ENCODE results near the gene IP6K3. TPM values are rescaled to one million over a fixed set of nuclear protein-coding genes. Genes with fewer than 3 reads are reported as not detected.

Gene IP6K3
- total and polyA plus RNA-seq, 11 donors, result 11.7 to 72.4 (median 30.8) TPM

- ATAC-seq (no peak), DNase-seq (no peak)
- Histone ChIP-seq H3K36me3 (no peaks in the 10 kb centered on the region), H3K4me3 (no peak overlapping the region), H3K4me1 (peaks cover 0 to 26% (median 15%) of the 10 kb centered on the region in 12 donors), H3K9me3 (peaks cover 0 to 5% (median 0%) of the 10 kb centered on the region in 12 donors), H3K27me3 (no peaks in the 10 kb centered on the region), H3K27ac (no peak overlapping the region)
- 49 to 61% (median 54%) methylated on average over 6 of the region's 6 CpGs for WGBS, 4 donors
- intact Hi-C loops (cut with DNase I), result loop anchor here (2.0 to 10.0 kb wide), 9 partner anchors 36 to 179 kb away; partner anchors contain the start of genes UQCC2 (in 4 of the 10) and BAK1 (in 1 of the 10)
- TF ChIP-seq, protein P1, sequence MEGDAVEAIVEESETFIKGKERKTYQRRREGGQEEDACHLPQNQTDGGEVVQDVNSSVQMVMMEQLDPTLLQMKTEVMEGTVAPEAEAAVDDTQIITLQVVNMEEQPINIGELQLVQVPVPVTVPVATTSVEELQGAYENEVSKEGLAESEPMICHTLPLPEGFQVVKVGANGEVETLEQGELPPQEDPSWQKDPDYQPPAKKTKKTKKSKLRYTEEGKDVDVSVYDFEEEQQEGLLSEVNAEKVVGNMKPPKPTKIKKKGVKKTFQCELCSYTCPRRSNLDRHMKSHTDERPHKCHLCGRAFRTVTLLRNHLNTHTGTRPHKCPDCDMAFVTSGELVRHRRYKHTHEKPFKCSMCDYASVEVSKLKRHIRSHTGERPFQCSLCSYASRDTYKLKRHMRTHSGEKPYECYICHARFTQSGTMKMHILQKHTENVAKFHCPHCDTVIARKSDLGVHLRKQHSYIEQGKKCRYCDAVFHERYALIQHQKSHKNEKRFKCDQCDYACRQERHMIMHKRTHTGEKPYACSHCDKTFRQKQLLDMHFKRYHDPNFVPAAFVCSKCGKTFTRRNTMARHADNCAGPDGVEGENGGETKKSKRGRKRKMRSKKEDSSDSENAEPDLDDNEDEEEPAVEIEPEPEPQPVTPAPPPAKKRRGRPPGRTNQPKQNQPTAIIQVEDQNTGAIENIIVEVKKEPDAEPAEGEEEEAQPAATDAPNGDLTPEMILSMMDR (IDR thresholded peaks at IDR 0.05), result no peak
- no peak for TF ChIP-seq POLR2A (IDR thresholded peaks at IDR 0.05)
Observed at GRCh38 chr6:33763483-33763882, 16.8 kb upstream of the IP6K3 start.

DNA sequence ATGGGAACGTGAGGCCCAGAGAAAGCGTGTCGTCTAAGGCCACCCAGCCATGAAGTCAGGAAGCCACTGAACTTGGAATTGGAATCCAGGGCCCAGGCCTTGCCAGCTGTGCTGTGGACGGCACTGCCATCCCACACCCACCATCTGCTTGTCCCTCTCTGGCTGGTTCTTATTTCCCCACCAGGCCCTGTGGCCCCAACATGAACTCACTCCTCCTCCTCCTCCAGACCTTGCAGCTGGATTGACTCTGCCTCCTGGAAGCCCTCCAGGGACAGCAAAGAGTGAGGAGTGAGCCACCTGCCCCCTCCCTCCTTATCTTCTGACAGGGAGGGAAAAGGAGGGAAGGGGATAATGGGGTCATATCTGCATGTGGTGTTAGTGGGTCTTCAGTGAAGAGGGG lies 16.0 kb upstream of the IP6K3 start:
- no peak overlapping the region for H3K4me3 ChIP-seq
- no peaks in the 10 kb centered on the region for H3K27me3 ChIP-seq
- TF ChIP-seq, protein P1 (IDR thresholded peaks at IDR 0.05), result no peak
- no peak for TF ChIP-seq POLR2A (IDR thresholded peaks at IDR 0.05)
- DNase-seq (no peak), ATAC-seq (no peak)
- peaks cover 0 to 5% (median 0%) of the 10 kb centered on the region in 12 donors for H3K9me3 ChIP-seq
- H3K27ac ChIP-seq, result peak overlapping the region in 5 of 12 donors; percentile 1 to 85 (median 68)
- 67 to 82% (median 72%) methylated on average over 4 of the region's 4 CpGs for WGBS, 4 donors
- peaks cover 0 to 26% (median 15%) of the 10 kb centered on the region in 12 donors for H3K4me1 ChIP-seq
- H3K36me3 ChIP-seq, result no peaks in the 10 kb centered on the region
- intact Hi-C loops (cut with DNase I), result loop anchor here (1.0 to 10.0 kb wide), 11 partner anchors 18 to 178 kb away; partner anchors contain the start of genes UQCC2 (in 7 of the 10) and BAK1 (in 1 of the 10)

GRCh38 chr6:33761922-33762629 lies 15.4 kb upstream of the IP6K3 start:
- 28 to 40% (median 34%) methylated on average over 7 of the region's 7 CpGs for WGBS, 4 donors
- peak; percentile 83 to 95 (median 90) for ATAC-seq
- peak; percentile 79 to 94 (median 88) for DNase-seq
- Histone ChIP-seq H3K27ac (peak overlapping the region in 10 of 12 donors; percentile 51 to 86 (median 74)), H3K4me1 (peaks cover 0 to 26% (median 15%) of the 10 kb centered on the region in 12 donors), H3K4me3 (no peak overlapping the region), H3K9me3 (peaks cover 0 to 2% (median 0%) of the 10 kb centered on the region in 12 donors), H3K36me3 (no peaks in the 10 kb centered on the region), H3K27me3 (no peaks in the 10 kb centered on the region)
- intact Hi-C loops (cut with DNase I), result loop anchor here (1.0 to 10.0 kb wide), 11 partner anchors 18 to 177 kb away; partner anchors contain the start of genes UQCC2 (in 7 of the 10) and BAK1 (in 1 of the 10)
- TF ChIP-seq, protein P1 (IDR thresholded peaks at IDR 0.05), result peak; percentile 56 to 81 (median 68)
- TF ChIP-seq POLR2A (IDR thresholded peaks at IDR 0.05), result no peak

DNA sequence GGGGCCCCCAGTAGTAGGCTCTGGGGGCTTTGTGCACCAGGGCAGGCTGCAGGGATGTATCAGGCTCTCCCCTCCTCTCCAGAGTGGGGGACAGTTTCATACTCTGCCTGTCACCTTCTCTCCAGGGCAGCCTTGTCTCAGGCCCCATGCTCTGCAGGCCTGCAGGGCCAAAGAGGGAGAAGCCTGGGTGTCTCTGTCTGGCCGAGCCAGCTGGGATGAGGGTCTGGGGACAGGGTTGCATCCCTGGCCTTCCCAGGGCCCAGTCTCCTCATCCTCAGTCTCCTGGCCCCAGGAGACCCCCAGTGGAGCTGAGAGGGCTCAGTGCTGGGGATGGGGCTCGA lies 14.8 kb upstream of the IP6K3 start:
- DNase-seq (no peak), ATAC-seq (peak in 2 of 4 donors; percentile 8 to 15)
- 60 to 73% (median 64%) methylated on average over 1 to 2 of the region's 2 CpGs for WGBS, 4 donors
- Histone ChIP-seq H3K27me3 (no peaks in the 10 kb centered on the region), H3K4me3 (no peak overlapping the region), H3K36me3 (no peaks in the 10 kb centered on the region), H3K4me1 (peaks cover 0 to 26% (median 15%) of the 10 kb centered on the region in 12 donors), H3K9me3 (no peaks in the 10 kb centered on the region), H3K27ac (peak overlapping the region in 10 of 12 donors; percentile 51 to 86 (median 74))
- intact Hi-C loops (cut with DNase I), result loop anchor here in 8 of 10 donors (5.0 to 10.0 kb wide), 5 partner anchors 34 to 177 kb away; partner anchors contain the start of genes UQCC2 (in 3 of the 8) and BAK1 (in 1 of the 8)
- TF ChIP-seq, protein P1 (IDR thresholded peaks at IDR 0.05), result no peak
- TF ChIP-seq POLR2A (IDR thresholded peaks at IDR 0.05), result no peak

All from heart left ventricle (tissue), 16 donors.